ENCODE results near the gene F3. TPM values are rescaled to one million over a fixed set of nuclear protein-coding genes. Genes with fewer than 3 reads are reported as not detected.

F3 gene
- total RNA-seq, 1 experiment from 2014 or later = 58.5 TPM

DNA sequence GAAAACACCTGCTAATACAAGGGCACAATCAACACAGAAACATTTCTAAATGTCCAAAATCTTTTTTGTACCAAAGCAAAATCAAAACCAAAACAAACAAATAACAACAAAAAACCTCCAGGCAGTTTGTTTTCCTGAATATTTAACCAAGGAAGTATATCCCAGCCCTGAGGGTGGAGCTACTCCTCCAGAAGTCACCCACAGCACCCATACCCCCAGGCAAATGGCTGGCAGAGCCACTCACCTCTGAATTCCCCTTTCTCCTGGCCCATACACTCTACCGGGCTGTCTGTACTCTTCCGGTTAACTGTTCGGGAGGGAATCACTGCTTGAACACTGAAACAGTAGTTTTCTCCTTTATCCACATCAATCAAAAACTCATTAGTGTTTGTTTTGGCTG lies 9.5 kb downstream of the F3 start:
- no peak overlapping the region for H3K9ac ChIP-seq (ENCODE audit: low read length)
- H3K27ac ChIP-seq (ENCODE audit: low read depth, low read length) = no peak overlapping the region
- H3K9me2 ChIP-seq (ENCODE audit: insufficient read depth) = no peaks in the 10 kb centered on the region
- H3K4me1 ChIP-seq (ENCODE audit: control insufficient read depth in 1 of 2, insufficient read depth in 2 of 2, low read length in 2 of 2) = peaks cover 4 to 23% of the 10 kb centered on the region in 2 experiments; a peak in 3 of 4 replicates
- H3K79me2 ChIP-seq (ENCODE audit: insufficient read depth, low read length) = peaks cover 43% of the 10 kb centered on the region
- ChIA-PET CTCF (interaction anchor here (1.0 to 1.8 kb wide), 2 partner anchors 270 to 510 kb away, joined by 4 read pairs; no protein-coding TSS in a partner anchor), RAD21 (ENCODE audit: low non-redundant PET in 1 of 2, low total read pairs in 2 of 2, uncharacterized antibody in 2 of 2, unreplicated experiment in 2 of 2) (no interaction called here), POLR2A (no interaction called here)
- no peaks in the 10 kb centered on the region for H3K9me3 ChIP-seq (ENCODE audit: control insufficient read depth in 1 of 2, insufficient read depth in 1 of 2, low read depth in 1 of 2, low read length in 2 of 2)
- no peak overlapping the region for H3K4me2 ChIP-seq (ENCODE audit: low read length)
- H3K36me3 ChIP-seq (ENCODE audit: control insufficient read depth in 1 of 2, insufficient read depth in 2 of 2, low read length in 2 of 2) = peaks cover 10 to 64% of the 10 kb centered on the region in 2 experiments; a peak in 3 of 4 replicates
- peak; percentile 56 for TF ChIP-seq RAD21 (IDR thresholded peaks at IDR 0.05; ENCODE audit: low read depth)
- TF ChIP-seq, protein P1, sequence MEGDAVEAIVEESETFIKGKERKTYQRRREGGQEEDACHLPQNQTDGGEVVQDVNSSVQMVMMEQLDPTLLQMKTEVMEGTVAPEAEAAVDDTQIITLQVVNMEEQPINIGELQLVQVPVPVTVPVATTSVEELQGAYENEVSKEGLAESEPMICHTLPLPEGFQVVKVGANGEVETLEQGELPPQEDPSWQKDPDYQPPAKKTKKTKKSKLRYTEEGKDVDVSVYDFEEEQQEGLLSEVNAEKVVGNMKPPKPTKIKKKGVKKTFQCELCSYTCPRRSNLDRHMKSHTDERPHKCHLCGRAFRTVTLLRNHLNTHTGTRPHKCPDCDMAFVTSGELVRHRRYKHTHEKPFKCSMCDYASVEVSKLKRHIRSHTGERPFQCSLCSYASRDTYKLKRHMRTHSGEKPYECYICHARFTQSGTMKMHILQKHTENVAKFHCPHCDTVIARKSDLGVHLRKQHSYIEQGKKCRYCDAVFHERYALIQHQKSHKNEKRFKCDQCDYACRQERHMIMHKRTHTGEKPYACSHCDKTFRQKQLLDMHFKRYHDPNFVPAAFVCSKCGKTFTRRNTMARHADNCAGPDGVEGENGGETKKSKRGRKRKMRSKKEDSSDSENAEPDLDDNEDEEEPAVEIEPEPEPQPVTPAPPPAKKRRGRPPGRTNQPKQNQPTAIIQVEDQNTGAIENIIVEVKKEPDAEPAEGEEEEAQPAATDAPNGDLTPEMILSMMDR (IDR thresholded peaks at IDR 0.05 in 2 of 3, conservative IDR thresholded peaks at IDR 0.05 in 1 of 3; ENCODE audit: borderline replicate concordance in 1 of 3, insufficient read depth in 1 of 3, low read depth in 2 of 3, low read length in 2 of 3) = peak in 2 of 3 experiments; percentile 14 to 28; a peak in 1 of 6 replicates
- no peak for TF ChIP-seq FOSL1 (IDR thresholded peaks at IDR 0.05; ENCODE audit: low read depth)
- TF ChIP-seq EZH2phosphoT487 (IDR thresholded peaks at IDR 0.05; ENCODE audit: borderline replicate concordance) = no peak
- TF ChIP-seq ZFX (IDR thresholded peaks at IDR 0.05) = no peak
- intact Hi-C loops (cut with micrococcal nuclease) = no loop called here
- peaks cover 3% of the 10 kb centered on the region; the same call in 1 of the 2 replicates for H4K20me1 ChIP-seq (ENCODE audit: insufficient read depth)
- no peak for DNase-seq (ENCODE audit: low read depth, low spot score)
- H3K4me3 ChIP-seq (replicated peaks in 1 of 2; ENCODE audit: low read depth in 1 of 2, low read length in 2 of 2) = no peak overlapping the region
- BruUV-seq (replicated peaks) = no TSS peak
- H3K27me3 ChIP-seq (ENCODE audit: insufficient read depth, low read length) = no peaks in the 10 kb centered on the region
- no peak; the same call in 1 of the 2 replicates for ATAC-seq
- H2AFZ ChIP-seq (ENCODE audit: low read depth, low read length, poor library complexity, severe bottlenecking) = no peak overlapping the region

- TF ChIP-seq SP1 (IDR thresholded peaks at IDR 0.05; ENCODE audit: low read depth) (no peak), CEBPB (IDR thresholded peaks at IDR 0.05; ENCODE audit: low read depth) (no peak), POLR2AphosphoS5 (IDR thresholded peaks at IDR 0.05; ENCODE audit: low read depth, low read length) (no peak), EZH2phosphoT487 (IDR thresholded peaks at IDR 0.05; ENCODE audit: borderline replicate concordance) (no peak)
- TF ChIP-seq, protein P2, sequence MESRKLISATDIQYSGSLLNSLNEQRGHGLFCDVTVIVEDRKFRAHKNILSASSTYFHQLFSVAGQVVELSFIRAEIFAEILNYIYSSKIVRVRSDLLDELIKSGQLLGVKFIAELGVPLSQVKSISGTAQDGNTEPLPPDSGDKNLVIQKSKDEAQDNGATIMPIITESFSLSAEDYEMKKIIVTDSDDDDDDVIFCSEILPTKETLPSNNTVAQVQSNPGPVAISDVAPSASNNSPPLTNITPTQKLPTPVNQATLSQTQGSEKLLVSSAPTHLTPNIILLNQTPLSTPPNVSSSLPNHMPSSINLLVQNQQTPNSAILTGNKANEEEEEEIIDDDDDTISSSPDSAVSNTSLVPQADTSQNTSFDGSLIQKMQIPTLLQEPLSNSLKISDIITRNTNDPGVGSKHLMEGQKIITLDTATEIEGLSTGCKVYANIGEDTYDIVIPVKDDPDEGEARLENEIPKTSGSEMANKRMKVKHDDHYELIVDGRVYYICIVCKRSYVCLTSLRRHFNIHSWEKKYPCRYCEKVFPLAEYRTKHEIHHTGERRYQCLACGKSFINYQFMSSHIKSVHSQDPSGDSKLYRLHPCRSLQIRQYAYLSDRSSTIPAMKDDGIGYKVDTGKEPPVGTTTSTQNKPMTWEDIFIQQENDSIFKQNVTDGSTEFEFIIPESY (IDR thresholded peaks at IDR 0.05; ENCODE audit: extremely low read depth, insufficient replicate concordance, low read length) = no peak
- peaks cover 3% of the 10 kb centered on the region; the same call in 1 of the 2 replicates for H4K20me1 ChIP-seq (ENCODE audit: insufficient read depth)
- no peaks in the 10 kb centered on the region for H3K9me3 ChIP-seq (ENCODE audit: control insufficient read depth in 1 of 2, insufficient read depth in 1 of 2, low read depth in 1 of 2, low read length in 2 of 2)
- H3K79me2 ChIP-seq (ENCODE audit: insufficient read depth, low read length) = peaks cover 39% of the 10 kb centered on the region
- peaks cover 10 to 60% of the 10 kb centered on the region in 2 experiments; a peak in 3 of 4 replicates for H3K36me3 ChIP-seq (ENCODE audit: control insufficient read depth in 1 of 2, insufficient read depth in 2 of 2, low read length in 2 of 2)
- DNase-seq (ENCODE audit: low read depth, low spot score) (no peak), ATAC-seq (no peak)
- H3K4me1 ChIP-seq (ENCODE audit: control insufficient read depth in 1 of 2, insufficient read depth in 2 of 2, low read length in 2 of 2) = peaks cover 4 to 23% of the 10 kb centered on the region in 2 experiments; a peak in 3 of 4 replicates
- no peaks in the 10 kb centered on the region for H3K27me3 ChIP-seq (ENCODE audit: insufficient read depth, low read length)
- no peaks in the 10 kb centered on the region for H3K9me2 ChIP-seq (ENCODE audit: insufficient read depth)
- H2AFZ ChIP-seq (ENCODE audit: low read depth, low read length, poor library complexity, severe bottlenecking) = no peak overlapping the region
- H3K4me2 ChIP-seq (ENCODE audit: low read length) = no peak overlapping the region
- no TSS peak for BruUV-seq (replicated peaks)
- intact Hi-C loops (cut with micrococcal nuclease) = no loop called here
- RAD21 ChIA-PET (ENCODE audit: low non-redundant PET in 1 of 2, low total read pairs in 2 of 2, uncharacterized antibody in 2 of 2, unreplicated experiment in 2 of 2) = no interaction called here
- no peak overlapping the region for H3K27ac ChIP-seq (ENCODE audit: low read depth, low read length)
- H3K4me3 ChIP-seq (replicated peaks in 1 of 2; ENCODE audit: low read depth in 1 of 2, low read length in 2 of 2) = no peak overlapping the region
- H3K9ac ChIP-seq (ENCODE audit: low read length) = no peak overlapping the region
- POLR2A ChIA-PET = no interaction called here
- CTCF ChIA-PET = interaction anchor here (1.0 to 1.8 kb wide), 2 partner anchors 271 to 510 kb away, joined by 4 read pairs; no protein-coding TSS in a partner anchor
These were observed 9.9 kb downstream of the F3 start for GRCh38 chr1:94531664-94532063.

Measured in HCT116 (cell line).